ENCODE measurements around the gene RNF121.

Gene RNF121

GRCh38 chr11:72001834-72002591, 73.2 kb downstream of the RNF121 start:
- no peak overlapping the region for H3K27ac Mint-ChIP-seq
- DNase-seq, result no peak
- H3K27me3 Mint-ChIP-seq, result no peaks in the 10 kb centered on the region
- peaks cover 20% of the 10 kb centered on the region for H3K4me1 Mint-ChIP-seq
- no peak overlapping the region for H3K4me3 Mint-ChIP-seq
- peaks cover 25% of the 10 kb centered on the region for H3K36me3 Mint-ChIP-seq (ENCODE audit: low read depth)
- H3K9me3 Mint-ChIP-seq, result no peaks in the 10 kb centered on the region
- no peak for ATAC-seq

- DNase-seq (no peak), ATAC-seq (no peak)
- Mint-ChIP-seq H3K9me3 (no peaks in the 10 kb centered on the region), H3K4me3 (no peak overlapping the region), H3K27ac (peak overlapping the region; percentile 3), H3K4me1 (peaks cover 18% of the 10 kb centered on the region), H3K36me3 (ENCODE audit: low read depth) (peaks cover 32% of the 10 kb centered on the region), H3K27me3 (no peaks in the 10 kb centered on the region)
Measured at GRCh38 chr11:72002841-72003775, 74.3 kb downstream of the RNF121 start.

GRCh38 chr11:72003776-72004171, 74.9 kb downstream of the RNF121 start:
- DNase-seq, result no peak
- Mint-ChIP-seq H3K27me3 (no peaks in the 10 kb centered on the region), H3K36me3 (ENCODE audit: low read depth) (peaks cover 37% of the 10 kb centered on the region), H3K4me3 (no peak overlapping the region), H3K9me3 (no peaks in the 10 kb centered on the region), H3K27ac (peak overlapping the region; percentile 26), H3K4me1 (peaks cover 11% of the 10 kb centered on the region)
- no peak for ATAC-seq

- Mint-ChIP-seq H3K4me3 (no peak overlapping the region), H3K27ac (no peak overlapping the region), H3K36me3 (ENCODE audit: low read depth) (peaks cover 38% of the 10 kb centered on the region), H3K27me3 (no peaks in the 10 kb centered on the region), H3K9me3 (no peaks in the 10 kb centered on the region), H3K4me1 (peaks cover 1% of the 10 kb centered on the region)
- ATAC-seq, result no peak
- DNase-seq, result no peak
Measured at GRCh38 chr11:72004515-72005346, 75.9 kb downstream of the RNF121 start.

- Mint-ChIP-seq H3K4me3 (no peak overlapping the region), H3K27ac (no peak overlapping the region), H3K9me3 (no peaks in the 10 kb centered on the region), H3K36me3 (ENCODE audit: low read depth) (peaks cover 39% of the 10 kb centered on the region), H3K27me3 (no peaks in the 10 kb centered on the region), H3K4me1 (no peaks in the 10 kb centered on the region)
- no peak for ATAC-seq
- no peak for DNase-seq
Measured at GRCh38 chr11:72005347-72006260, 76.8 kb downstream of the RNF121 start.

GRCh38 chr11:72006309-72007088, 77.7 kb downstream of the RNF121 start:
- Mint-ChIP-seq H3K4me3 (no peak overlapping the region), H3K27me3 (no peaks in the 10 kb centered on the region), H3K4me1 (no peaks in the 10 kb centered on the region), H3K27ac (peak overlapping the region; percentile 59), H3K36me3 (ENCODE audit: low read depth) (peaks cover 39% of the 10 kb centered on the region), H3K9me3 (no peaks in the 10 kb centered on the region)
- no peak for DNase-seq
- ATAC-seq, result no peak

GRCh38 chr11:72007089-72007476, 78.2 kb downstream of the RNF121 start:
- Mint-ChIP-seq H3K27ac (peak overlapping the region; percentile 59), H3K9me3 (no peaks in the 10 kb centered on the region), H3K4me1 (no peaks in the 10 kb centered on the region), H3K36me3 (ENCODE audit: low read depth) (peaks cover 38% of the 10 kb centered on the region), H3K4me3 (no peak overlapping the region), H3K27me3 (no peaks in the 10 kb centered on the region)
- DNase-seq, result no peak
- no peak for ATAC-seq

- peaks cover 33% of the 10 kb centered on the region for H3K36me3 Mint-ChIP-seq (ENCODE audit: low read depth)
- H3K4me3 Mint-ChIP-seq, result no peak overlapping the region
- no peak for ATAC-seq
- peak overlapping the region; percentile 55 for H3K27ac Mint-ChIP-seq
- H3K9me3 Mint-ChIP-seq, result no peaks in the 10 kb centered on the region
- no peaks in the 10 kb centered on the region for H3K4me1 Mint-ChIP-seq
- H3K27me3 Mint-ChIP-seq, result no peaks in the 10 kb centered on the region
- no peak for DNase-seq
Measured at GRCh38 chr11:72007587-72007986, 78.7 kb downstream of the RNF121 start.

- H3K36me3 Mint-ChIP-seq (ENCODE audit: low read depth), result peaks cover 30% of the 10 kb centered on the region
- DNase-seq (no peak), ATAC-seq (no peak)
- no peaks in the 10 kb centered on the region for H3K27me3 Mint-ChIP-seq
- no peak overlapping the region for H3K27ac Mint-ChIP-seq
- no peaks in the 10 kb centered on the region for H3K9me3 Mint-ChIP-seq
- H3K4me1 Mint-ChIP-seq, result no peaks in the 10 kb centered on the region
- no peak overlapping the region for H3K4me3 Mint-ChIP-seq
Measured at GRCh38 chr11:72008728-72009127, 79.9 kb downstream of the RNF121 start.

- H3K4me1 Mint-ChIP-seq, result no peaks in the 10 kb centered on the region
- ATAC-seq (no peak), DNase-seq (no peak)
- no peak overlapping the region for H3K27ac Mint-ChIP-seq
- no peak overlapping the region for H3K4me3 Mint-ChIP-seq
- H3K27me3 Mint-ChIP-seq, result no peaks in the 10 kb centered on the region
- H3K9me3 Mint-ChIP-seq, result no peaks in the 10 kb centered on the region
- peaks cover 32% of the 10 kb centered on the region for H3K36me3 Mint-ChIP-seq (ENCODE audit: low read depth)
Measured at GRCh38 chr11:72009156-72009555, 80.3 kb downstream of the RNF121 start.

GRCh38 chr11:72010529-72011233, 81.8 kb downstream of the RNF121 start:
- Mint-ChIP-seq H3K27me3 (no peaks in the 10 kb centered on the region), H3K4me1 (no peaks in the 10 kb centered on the region), H3K9me3 (no peaks in the 10 kb centered on the region), H3K27ac (no peak overlapping the region), H3K4me3 (no peak overlapping the region), H3K36me3 (ENCODE audit: low read depth) (peaks cover 45% of the 10 kb centered on the region)
- ATAC-seq (no peak), DNase-seq (no peak)

- Mint-ChIP-seq H3K27ac (no peak overlapping the region), H3K27me3 (no peaks in the 10 kb centered on the region), H3K4me3 (no peak overlapping the region), H3K4me1 (no peaks in the 10 kb centered on the region), H3K36me3 (ENCODE audit: low read depth) (peaks cover 51% of the 10 kb centered on the region), H3K9me3 (no peaks in the 10 kb centered on the region)
- DNase-seq, result no peak
- no peak for ATAC-seq
Measured at GRCh38 chr11:72012091-72012630, 83.3 kb downstream of the RNF121 start.

All from activated naive CD8-positive, alpha-beta T cell treated with anti-CD3 and anti-CD28 coated beads, Interleukin-2, amount 50 U/mL, for 24 hours (primary cell).